Panc1 (cell line): ENCODE results near the gene ABTB2. TPM values are rescaled to one million over a fixed set of nuclear protein-coding genes. Genes with fewer than 3 reads are reported as not detected.

Experiments
- ATAC-seq: fragments of 200-7000 bp; cut with Tn5 transposase; 2 replicates; pipeline ENCODE4 v1.9.1; 2020; ENCODE audit warnings: mild to moderate bottlenecking, moderate library complexity
- BruUV-seq: library from RNA; stranded (reverse); fragments of 400-500 nt; replicated peaks from 2 replicates; lab custom pipeline; 2021; lab: Mats Ljungman, UMichigan
- CTCF ChIA-PET: fragments of 300-600 bp; sonication (Branson Sonifier 250); formaldehyde crosslinking; loops from one replicate; lab custom pipeline; 2022; ENCODE audit warnings: antibody characterized with exemption; lab: Charles Lee
- POLR2A ChIA-PET: fragments of 300-600 bp; sonication (Branson Sonifier 250); formaldehyde crosslinking; loops from one replicate; lab custom pipeline; 2022; ENCODE audit warnings: antibody characterized with exemption; lab: Charles Lee
- DNase-seq: peaks from one replicate; pipeline ENCODE4 v3.0.0-alpha.2; 2010; ENCODE audit warnings: low read depth, low spot score
- H3K27ac ChIP-seq: 2 replicates; pipeline ENCODE4 v1.5.1; 2011; ENCODE audit warnings: mild to moderate bottlenecking, low read length, inconsistent platforms
- H3K27me3 ChIP-seq: fragments of 200-500 bp; sonication (Bioruptor generic); 2 replicates; pipeline ENCODE4 v1.6.0; 2014; ENCODE audit warnings: low read length, inconsistent platforms; ENCODE audit not compliant: control insufficient read depth, insufficient read depth
- H3K36me3 ChIP-seq: fragments of 200-500 bp; sonication (Bioruptor generic); 2 replicates; pipeline ENCODE4 v1.5.1; 2014; ENCODE audit warnings: inconsistent platforms, mild to moderate bottlenecking, low read length, moderate library complexity; ENCODE audit not compliant: control insufficient read depth, insufficient read depth
- H3K4me1 ChIP-seq: 2 replicates; pipeline ENCODE4 v1.5.1; 2011; ENCODE audit warnings: inconsistent platforms, mild to moderate bottlenecking, low read length, moderate library complexity; ENCODE audit not compliant: control insufficient read depth, insufficient read depth
- H3K4me3 ChIP-seq, 2 experiments: 2 replicates each; pipeline ENCODE4 v1.5.1; 2011 to 2012; ENCODE audit warnings: low read depth in 2 of 2, low read length in 2 of 2, mild to moderate bottlenecking in 2 of 2, inconsistent platforms in 1 of 2, moderate library complexity in 1 of 2
- H3K9me3 ChIP-seq: fragments of 200-500 bp; sonication (Bioruptor generic); 2 replicates; pipeline ENCODE4 v1.5.1; 2014; ENCODE audit warnings: low read depth, mild to moderate bottlenecking, inconsistent platforms, low read length, moderate library complexity; ENCODE audit not compliant: control insufficient read depth, insufficient read depth
- POLR2AphosphoS5 ChIP-seq: IDR thresholded peaks from 2 replicates; pipeline ENCODE4 v1.6.1; 2012; ENCODE audit warnings: mild to moderate bottlenecking, low read depth, low read length, moderate library complexity
- SIN3A ChIP-seq: IDR thresholded peaks from 2 replicates; pipeline ENCODE4 v1.6.1; 2012; ENCODE audit warnings: low read depth, mild to moderate bottlenecking, low read length, moderate library complexity, borderline replicate concordance; ENCODE audit not compliant: insufficient read depth
- TCF7L2 ChIP-seq: IDR thresholded peaks from 2 replicates; pipeline ENCODE4 v1.6.1; 2011; ENCODE audit warnings: mild to moderate bottlenecking, low read depth, low read length, inconsistent platforms
- in situ Hi-C: cut with HindIII; loops from 2 replicates; pipeline ENCODE4 v1.10.0; 2016; ENCODE audit warnings: low sequenced_read_pairs, low pct_unique_long_range_greater_than_20kb
- intact Hi-C: fragments of 100-400 bp; cut with micrococcal nuclease; formaldehyde crosslinking; loops from one replicate; pipeline ENCODE4 v1.10.0; 2022; ENCODE audit not compliant: unreplicated experiment
- total RNA-seq: library from RNA; stranded (reverse); gene quantifications from one replicate; pipeline ENCODE4 v1.2.1, GENCODE V29; 2021; ENCODE audit not compliant: unreplicated experiment
- TF ChIP-seq, protein P1 (sequence below), 2 experiments: IDR thresholded peaks; 2 replicates each; pipeline ENCODE4 v1.6.1; 2011 to 2012; ENCODE audit warnings: low read depth in 2 of 2, control low read depth in 1 of 2, low read length in 1 of 2, mild to moderate bottlenecking in 1 of 2, moderate library complexity in 1 of 2; ENCODE audit not compliant: insufficient read depth in 1 of 2
- TF ChIP-seq, protein P2 (sequence below): fragments of 450-650 bp; IDR thresholded peaks from 2 replicates; pipeline ENCODE4 v1.5.1; 2017; ENCODE audit warnings: mild to moderate bottlenecking

The ABTB2 gene
- total RNA-seq, 1 experiment from 2014 or later: 22.7 TPM

- no peak for DNase-seq
- no peaks in the 10 kb centered on the region for H3K9me3 ChIP-seq
- ChIA-PET POLR2A (no interaction called here), CTCF (no interaction called here)
- H3K27me3 ChIP-seq: no peaks in the 10 kb centered on the region
- H3K36me3 ChIP-seq: no peaks in the 10 kb centered on the region
- ATAC-seq: no peak
- peaks cover 20% of the 10 kb centered on the region for H3K4me1 ChIP-seq
- no peak overlapping the region for H3K27ac ChIP-seq
- in situ Hi-C loops (no loop called here), intact Hi-C loops (no loop called here)
- H3K4me3 ChIP-seq: no peak overlapping the region
- TF ChIP-seq TCF7L2: no peak
- TF ChIP-seq, protein P1, sequence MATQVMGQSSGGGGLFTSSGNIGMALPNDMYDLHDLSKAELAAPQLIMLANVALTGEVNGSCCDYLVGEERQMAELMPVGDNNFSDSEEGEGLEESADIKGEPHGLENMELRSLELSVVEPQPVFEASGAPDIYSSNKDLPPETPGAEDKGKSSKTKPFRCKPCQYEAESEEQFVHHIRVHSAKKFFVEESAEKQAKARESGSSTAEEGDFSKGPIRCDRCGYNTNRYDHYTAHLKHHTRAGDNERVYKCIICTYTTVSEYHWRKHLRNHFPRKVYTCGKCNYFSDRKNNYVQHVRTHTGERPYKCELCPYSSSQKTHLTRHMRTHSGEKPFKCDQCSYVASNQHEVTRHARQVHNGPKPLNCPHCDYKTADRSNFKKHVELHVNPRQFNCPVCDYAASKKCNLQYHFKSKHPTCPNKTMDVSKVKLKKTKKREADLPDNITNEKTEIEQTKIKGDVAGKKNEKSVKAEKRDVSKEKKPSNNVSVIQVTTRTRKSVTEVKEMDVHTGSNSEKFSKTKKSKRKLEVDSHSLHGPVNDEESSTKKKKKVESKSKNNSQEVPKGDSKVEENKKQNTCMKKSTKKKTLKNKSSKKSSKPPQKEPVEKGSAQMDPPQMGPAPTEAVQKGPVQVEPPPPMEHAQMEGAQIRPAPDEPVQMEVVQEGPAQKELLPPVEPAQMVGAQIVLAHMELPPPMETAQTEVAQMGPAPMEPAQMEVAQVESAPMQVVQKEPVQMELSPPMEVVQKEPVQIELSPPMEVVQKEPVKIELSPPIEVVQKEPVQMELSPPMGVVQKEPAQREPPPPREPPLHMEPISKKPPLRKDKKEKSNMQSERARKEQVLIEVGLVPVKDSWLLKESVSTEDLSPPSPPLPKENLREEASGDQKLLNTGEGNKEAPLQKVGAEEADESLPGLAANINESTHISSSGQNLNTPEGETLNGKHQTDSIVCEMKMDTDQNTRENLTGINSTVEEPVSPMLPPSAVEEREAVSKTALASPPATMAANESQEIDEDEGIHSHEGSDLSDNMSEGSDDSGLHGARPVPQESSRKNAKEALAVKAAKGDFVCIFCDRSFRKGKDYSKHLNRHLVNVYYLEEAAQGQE (IDR thresholded peaks at IDR 0.05; ENCODE audit: insufficient read depth in 1 of 2, low read depth in 2 of 2, low read length in 1 of 2): no peak
- TF ChIP-seq, protein P2, sequence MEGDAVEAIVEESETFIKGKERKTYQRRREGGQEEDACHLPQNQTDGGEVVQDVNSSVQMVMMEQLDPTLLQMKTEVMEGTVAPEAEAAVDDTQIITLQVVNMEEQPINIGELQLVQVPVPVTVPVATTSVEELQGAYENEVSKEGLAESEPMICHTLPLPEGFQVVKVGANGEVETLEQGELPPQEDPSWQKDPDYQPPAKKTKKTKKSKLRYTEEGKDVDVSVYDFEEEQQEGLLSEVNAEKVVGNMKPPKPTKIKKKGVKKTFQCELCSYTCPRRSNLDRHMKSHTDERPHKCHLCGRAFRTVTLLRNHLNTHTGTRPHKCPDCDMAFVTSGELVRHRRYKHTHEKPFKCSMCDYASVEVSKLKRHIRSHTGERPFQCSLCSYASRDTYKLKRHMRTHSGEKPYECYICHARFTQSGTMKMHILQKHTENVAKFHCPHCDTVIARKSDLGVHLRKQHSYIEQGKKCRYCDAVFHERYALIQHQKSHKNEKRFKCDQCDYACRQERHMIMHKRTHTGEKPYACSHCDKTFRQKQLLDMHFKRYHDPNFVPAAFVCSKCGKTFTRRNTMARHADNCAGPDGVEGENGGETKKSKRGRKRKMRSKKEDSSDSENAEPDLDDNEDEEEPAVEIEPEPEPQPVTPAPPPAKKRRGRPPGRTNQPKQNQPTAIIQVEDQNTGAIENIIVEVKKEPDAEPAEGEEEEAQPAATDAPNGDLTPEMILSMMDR: no peak
- no peak for TF ChIP-seq SIN3A
- no peak for TF ChIP-seq POLR2AphosphoS5
- BruUV-seq: no TSS peak
These were observed 69.3 kb downstream of the ABTB2 start for GRCh38 chr11:34288492-34288891.

DNA sequence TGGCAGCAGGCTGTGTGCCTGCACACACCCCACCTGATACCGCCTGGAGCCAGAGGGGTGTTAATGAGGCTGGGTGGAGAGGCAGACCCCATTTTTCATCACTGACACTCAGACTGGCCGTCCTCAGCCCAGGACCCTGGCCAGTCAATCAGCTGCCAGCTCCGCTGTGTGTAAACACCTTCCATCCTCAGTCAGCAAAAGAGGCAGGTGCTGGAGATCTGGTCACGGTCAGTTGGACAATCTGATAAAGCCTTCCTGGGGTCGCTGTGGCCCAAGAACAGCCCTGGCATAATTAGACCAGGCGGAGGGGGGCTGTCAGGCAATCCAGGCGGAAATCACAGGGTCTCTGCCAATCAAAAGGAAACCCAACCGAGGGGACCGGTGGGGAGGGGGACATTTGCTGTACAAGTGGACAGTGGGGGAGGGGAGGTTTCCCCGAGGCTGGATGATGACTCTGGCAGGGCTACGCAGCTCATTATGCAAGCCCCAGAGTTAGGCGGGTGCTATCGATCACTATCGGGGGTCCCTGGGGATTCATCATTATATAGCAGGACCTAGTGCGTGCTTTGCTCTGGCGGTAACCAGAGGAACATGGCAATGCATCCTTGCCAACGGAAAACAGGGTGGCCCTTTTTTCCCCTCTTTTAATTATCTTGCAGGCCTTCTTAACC lies 72.9 kb downstream of the ABTB2 start:
- no peak for DNase-seq

More for the DNA sequence above, 72.9 kb downstream of the ABTB2 start:
- intact Hi-C loops: no loop called here
- no peak for ATAC-seq
- Histone ChIP-seq H3K27me3 (no peaks in the 10 kb centered on the region), H3K36me3 (no peaks in the 10 kb centered on the region), H3K9me3 (no peaks in the 10 kb centered on the region), H3K27ac (no peak overlapping the region; the same call in 1 of the 2 replicates), H3K4me1 (peaks cover 21% of the 10 kb centered on the region), H3K4me3 (no peak overlapping the region)
- BruUV-seq: no TSS peak
- CTCF ChIA-PET: no interaction called here
- POLR2A ChIA-PET: no interaction called here
- in situ Hi-C loops: no loop called here
- TF ChIP-seq, protein P1 (IDR thresholded peaks at IDR 0.05; ENCODE audit: insufficient read depth in 1 of 2, low read depth in 2 of 2, low read length in 1 of 2): no peak
- TF ChIP-seq POLR2AphosphoS5 (no peak), SIN3A (no peak), TCF7L2 (no peak)
- TF ChIP-seq, protein P2: no peak
